HG03159 (cell line): ENCODE data around the gene BMPER.

Experiments used
- ATAC-seq: cut with Tn5 transposase; IDR thresholded peaks from one replicate; pipeline ENCODE4 v1.9.1; 2021; ENCODE audit warnings: mild to moderate bottlenecking, moderate library complexity; ENCODE audit not compliant: unreplicated experiment

BMPER gene

DNA sequence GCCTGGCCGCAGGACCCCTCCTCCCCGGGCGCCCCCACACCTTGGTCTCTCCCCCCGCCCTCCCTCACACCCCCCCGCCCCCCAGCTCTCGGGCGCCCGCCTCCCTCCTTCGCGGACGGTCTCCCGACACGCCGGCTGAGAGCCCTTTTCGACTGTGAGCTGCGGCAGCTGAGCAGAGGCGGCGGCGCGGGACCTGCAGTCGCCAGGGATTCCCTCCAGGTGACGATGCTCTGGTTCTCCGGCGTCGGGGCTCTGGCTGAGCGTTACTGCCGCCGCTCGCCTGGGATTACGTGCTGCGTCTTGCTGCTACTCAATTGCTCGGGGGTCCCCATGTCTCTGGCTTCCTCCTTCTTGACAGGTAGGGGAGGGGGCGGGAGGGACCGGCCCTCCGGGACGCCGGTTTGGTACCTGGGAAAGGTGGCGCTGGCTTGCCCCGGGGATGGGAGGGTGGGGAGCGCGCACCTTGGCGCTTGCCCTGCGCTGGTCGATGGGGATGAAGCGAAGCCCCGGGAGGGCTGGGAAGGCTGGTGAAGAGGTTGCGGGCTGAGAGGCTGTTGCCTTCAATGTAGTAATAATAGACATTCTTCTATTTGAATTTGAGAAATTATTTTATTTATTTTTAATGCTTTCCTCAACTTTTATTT lies at the start of gene BMPER:
Gene BMPER, plus strand, starts transcription at position 151 of the 644 bp plus-strand sequence. Its CDS starts 75 bp downstream, at position 226.
- no peak for ATAC-seq

DNA sequence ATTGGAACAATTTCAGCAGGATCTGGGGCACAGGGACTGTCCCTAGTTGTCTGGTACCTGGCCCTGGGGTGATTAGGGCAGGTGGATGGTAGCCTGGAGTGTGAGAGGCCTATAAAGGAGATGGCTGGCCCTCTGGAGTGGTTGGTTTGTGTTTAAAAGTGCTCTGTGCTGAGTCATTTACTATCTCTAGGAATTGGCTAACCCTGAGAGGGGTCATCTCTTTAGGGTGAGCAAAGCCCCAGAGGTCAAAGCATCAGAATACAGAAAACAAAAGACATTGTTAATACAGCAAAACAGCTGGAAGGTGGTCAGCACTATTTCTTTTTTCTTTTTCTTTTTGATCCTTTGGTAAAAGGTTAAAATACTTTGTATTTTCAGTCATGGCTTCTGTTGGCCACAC lies 43.4 kb upstream of the BMPER start:
- ATAC-seq: no peak

DNA sequence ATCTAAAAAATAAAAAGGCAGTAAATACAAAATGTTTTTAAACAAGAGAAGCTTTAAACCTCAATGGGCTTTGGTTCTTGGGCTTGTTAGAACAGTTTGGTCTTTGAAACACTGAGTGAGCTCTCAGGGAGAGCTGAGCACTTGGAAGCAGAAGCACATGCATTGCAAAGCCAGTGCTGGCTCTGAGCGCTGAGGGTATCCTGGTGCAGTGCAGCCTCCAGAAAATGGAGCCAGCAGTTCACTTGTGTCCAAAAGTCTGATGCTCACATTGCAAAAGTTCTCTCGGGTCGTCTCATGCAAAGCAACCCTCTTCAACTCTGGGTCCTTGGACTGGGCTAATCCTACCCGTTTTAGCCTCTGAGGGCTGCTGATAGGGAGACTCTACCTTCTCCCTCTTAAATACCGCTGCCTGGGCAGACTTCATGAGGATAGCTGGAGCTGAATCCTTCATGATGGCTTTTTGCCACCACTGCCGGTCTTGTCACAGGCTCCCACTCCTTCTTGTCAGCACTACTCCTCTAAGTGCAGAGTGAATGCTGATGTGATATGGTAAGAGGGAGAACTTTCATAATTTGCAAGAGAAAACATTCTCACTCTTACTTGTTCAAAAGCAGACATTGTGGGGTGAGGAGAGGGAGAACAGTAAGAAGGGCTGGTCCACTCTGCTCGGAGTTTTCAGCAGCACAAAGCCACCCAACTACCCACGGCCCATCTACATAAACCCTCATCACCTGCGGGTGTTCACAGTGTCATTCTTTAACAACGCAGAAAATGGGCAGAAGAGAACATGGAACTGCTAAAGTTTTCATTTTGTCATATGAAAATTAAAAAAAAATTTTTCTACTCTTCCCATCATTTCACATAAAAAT lies 42.2 kb upstream of the BMPER start:
- no peak for ATAC-seq

DNA sequence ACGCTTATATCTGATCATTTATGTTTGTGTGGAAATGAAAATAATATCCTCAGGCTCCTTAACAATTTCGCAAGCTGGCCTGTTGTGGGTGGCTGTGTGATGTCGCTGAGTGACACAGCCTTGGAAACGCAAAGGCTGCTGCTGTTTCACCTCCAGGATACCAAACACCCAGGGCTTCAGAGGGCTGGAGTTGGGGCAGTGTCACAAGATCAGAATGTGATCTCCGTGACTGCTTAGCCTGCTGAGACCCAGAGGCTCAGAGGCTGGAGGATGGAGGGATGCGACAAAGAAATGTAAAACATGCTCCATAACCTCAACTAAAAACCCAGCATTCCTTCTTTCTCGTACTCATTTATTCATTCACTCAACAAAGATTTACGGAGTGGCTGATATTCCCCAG lies 37.2 kb upstream of the BMPER start:
- no peak for ATAC-seq

DNA sequence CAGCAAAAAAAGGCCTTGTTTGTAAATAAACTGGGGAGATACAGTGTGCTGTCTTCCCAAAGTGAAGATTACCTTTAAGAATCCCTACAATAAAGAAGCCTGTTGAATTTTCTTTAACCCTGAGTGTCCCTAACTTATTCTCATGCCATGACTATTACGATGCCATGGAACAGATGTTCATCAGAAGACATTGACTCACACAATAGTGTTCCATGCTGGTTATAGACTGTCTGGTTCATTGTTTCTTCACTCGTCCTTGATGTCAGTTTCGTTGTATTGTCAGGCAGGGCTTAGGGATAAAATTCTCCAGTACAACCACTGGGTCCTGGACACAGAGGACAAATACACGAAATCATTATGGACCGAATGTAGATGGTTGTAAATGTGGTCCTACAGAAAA lies 36.2 kb upstream of the BMPER start:
- ATAC-seq: no peak

- ATAC-seq: no peak
Measured at GRCh38 chr7:33870120-33870519, 35.2 kb upstream of the BMPER start.

GRCh38 chr7:33872870-33873269 lies 32.5 kb upstream of the BMPER start:
- ATAC-seq: no peak

GRCh38 chr7:33873518-33873917 lies 31.8 kb upstream of the BMPER start:
- no peak for ATAC-seq

GRCh38 chr7:33873981-33874750 lies 31.2 kb upstream of the BMPER start:
- no peak for ATAC-seq

DNA sequence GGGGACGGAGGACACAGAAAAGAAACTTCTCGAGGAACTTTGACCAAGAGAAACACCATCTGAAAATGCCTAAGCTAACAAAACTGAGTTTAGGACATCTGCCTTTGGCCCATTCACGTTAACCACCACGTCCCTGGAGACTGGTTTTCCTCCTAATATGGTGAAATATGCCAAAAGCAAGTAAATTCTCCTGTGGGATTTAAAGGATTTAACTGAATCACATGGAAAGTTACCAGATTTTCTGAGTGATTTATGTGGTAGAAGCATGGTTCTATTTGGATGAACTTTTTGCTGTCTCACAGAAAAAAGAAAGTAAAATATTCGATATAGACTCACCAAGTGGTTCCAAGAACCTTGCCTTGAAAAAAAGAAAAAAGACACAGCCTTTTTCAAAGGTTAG lies 30.4 kb upstream of the BMPER start:
- no peak for ATAC-seq

DNA sequence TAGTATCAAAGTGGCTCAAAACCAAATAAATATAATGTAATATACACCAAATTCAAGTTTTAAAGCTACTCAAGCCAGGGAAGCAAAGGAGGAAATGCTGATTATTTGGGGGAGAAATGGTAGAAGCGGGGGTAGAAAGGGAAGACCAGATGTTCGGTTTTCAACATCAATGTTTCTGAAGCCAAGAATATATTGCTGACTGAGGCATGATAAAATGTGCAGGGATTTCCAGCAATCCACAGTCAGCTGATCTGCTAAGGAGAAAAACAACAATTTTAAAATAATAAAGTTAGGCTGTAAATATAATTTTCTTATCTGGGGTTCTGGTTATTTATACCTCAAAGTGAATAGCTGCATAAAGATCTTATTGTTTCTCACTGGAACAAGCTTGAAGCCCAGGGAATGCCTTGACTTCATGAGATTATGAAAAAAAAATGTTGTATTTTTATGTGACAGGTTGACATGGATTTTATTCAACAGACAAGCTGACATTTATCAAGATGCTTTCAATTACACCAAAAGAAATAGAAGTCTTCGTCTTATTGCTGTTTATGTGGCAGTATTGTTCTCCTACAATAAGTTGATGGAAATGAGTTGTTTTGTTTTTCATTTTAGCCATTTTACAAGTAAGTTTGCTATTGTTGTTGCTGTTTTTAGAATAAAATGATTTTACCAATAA lies 28.6 kb upstream of the BMPER start:
- ATAC-seq: no peak

- ATAC-seq: no peak
Measured at GRCh38 chr7:33880787-33881186, 24.6 kb upstream of the BMPER start.

GRCh38 chr7:33881316-33881715 lies 24.0 kb upstream of the BMPER start:
- no peak for ATAC-seq

- ATAC-seq: no peak
Measured at GRCh38 chr7:33882040-33882837, 23.1 kb upstream of the BMPER start.

GRCh38 chr7:33882950-33883670 lies 22.2 kb upstream of the BMPER start:
- ATAC-seq: no peak

- no peak for ATAC-seq
Measured at GRCh38 chr7:33883671-33883965, 21.7 kb upstream of the BMPER start.

DNA sequence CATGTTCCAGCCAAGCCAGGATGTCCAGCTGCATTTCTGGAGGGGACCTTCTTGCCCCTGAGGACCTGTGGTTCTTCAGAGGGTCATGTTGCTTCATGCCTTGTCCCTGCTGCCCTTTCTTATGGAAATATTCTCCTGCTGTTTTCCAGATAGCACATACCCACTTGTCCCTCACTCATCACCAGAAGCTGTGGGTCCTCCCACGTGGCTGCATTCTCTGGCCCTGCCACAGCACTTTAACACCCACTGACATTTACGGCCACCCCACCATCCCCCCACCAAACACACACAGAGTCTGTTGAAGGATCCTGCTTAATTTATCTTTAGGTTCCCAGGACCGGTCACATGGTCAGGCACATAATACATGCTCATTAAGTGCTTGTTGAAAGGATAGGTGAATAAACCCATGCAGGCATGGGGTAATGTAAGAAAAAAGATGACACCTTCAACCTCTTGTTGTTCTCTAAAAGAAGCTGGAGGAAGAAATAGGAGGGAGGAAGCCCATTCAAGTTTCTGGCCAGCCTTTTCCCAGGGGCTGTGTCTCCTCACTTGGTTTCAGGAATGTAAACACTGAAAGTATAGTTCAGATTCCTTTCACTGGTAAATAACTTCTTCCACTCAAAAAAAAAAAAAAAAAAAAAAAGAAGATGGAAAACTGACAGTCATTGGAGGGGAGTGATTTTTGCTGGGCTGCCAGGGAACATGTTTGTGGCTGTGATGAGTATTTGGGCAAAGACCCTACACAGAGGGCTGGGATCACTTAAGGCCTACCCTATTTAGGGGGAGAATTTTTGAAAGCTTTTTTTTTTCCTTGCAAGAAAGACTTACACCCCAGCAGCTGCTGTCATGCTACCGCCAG lies 19.8 kb upstream of the BMPER start:
- no peak for ATAC-seq

GRCh38 chr7:33886149-33886623 lies 19.2 kb upstream of the BMPER start:
- no peak for ATAC-seq
